Lower lobe of right lung (tissue), 2 donors: ENCODE data around the gene EPHA6. TPM values are rescaled to one million over a fixed set of nuclear protein-coding genes. Genes with fewer than 3 reads are reported as not detected.

Experiments used
- ATAC-seq, 2 donors: fragments of 200-7000 bp; cut with Tn5 transposase; one replicate each; pipeline ENCODE4 v1.9.1; 2020 to 2022; ENCODE audit warnings: mild to moderate bottlenecking in 2 of 2, moderate library complexity in 2 of 2
- DNase-seq: peaks from one replicate; pipeline ENCODE4 v3.0.0-alpha.2; 2020
- H3K27ac ChIP-seq: fragments of 200-600 bp; one replicate; pipeline ENCODE4 v1.8.0; 2022
- H3K27me3 ChIP-seq: fragments of 200-600 bp; one replicate; pipeline ENCODE4 v1.8.0; 2022; ENCODE audit warnings: low read depth
- H3K36me3 ChIP-seq: fragments of 200-600 bp; one replicate; pipeline ENCODE4 v1.8.0; 2022; ENCODE audit warnings: mild to moderate bottlenecking
- H3K4me1 ChIP-seq: fragments of 200-600 bp; one replicate; pipeline ENCODE4 v1.8.0; 2022
- H3K4me3 ChIP-seq: fragments of 200-600 bp; one replicate; pipeline ENCODE4 v1.8.0; 2022; ENCODE audit warnings: mild to moderate bottlenecking
- H3K9me3 ChIP-seq: fragments of 200-600 bp; one replicate; pipeline ENCODE4 v1.8.0; 2022
- CTCF ChIP-seq: fragments of 200-600 bp; IDR thresholded peaks from one replicate; pipeline ENCODE4 v1.8.0; 2022; ENCODE audit warnings: antibody characterized with exemption, mild to moderate bottlenecking
- intact Hi-C: fragments of 100-400 bp; cut with DNase I; formaldehyde crosslinking; loops from one replicate; pipeline ENCODE4 v1.11.0; 2022
- total RNA-seq: library from RNA; stranded (reverse); fragmentation: NEBNext Ultra II Directional; extraction: Animal tissue kit (Norgen Biotek cat#: 25700); gene quantifications from one replicate; pipeline ENCODE4 v1.2.1, GENCODE V29; 2021
- donor health status: DM: no; HTN: yes; CAD: no; lungs with severe emphysema.

EPHA6 gene
- total RNA-seq, 1 donor from 2014 or later: 0.53 TPM

- Histone ChIP-seq H3K27ac (no peak overlapping the region), H3K36me3 (no peaks in the 10 kb centered on the region), H3K9me3 (no peaks in the 10 kb centered on the region), H3K4me3 (no peak overlapping the region), H3K27me3 (no peaks in the 10 kb centered on the region), H3K4me1 (no peaks in the 10 kb centered on the region)
- no peak for TF ChIP-seq CTCF
- DNase-seq: no peak
- intact Hi-C loops: no loop called here
- ATAC-seq: no peak
These were observed 420.8 kb downstream of the EPHA6 start for GRCh38 chr3:97235179-97235578.

DNA sequence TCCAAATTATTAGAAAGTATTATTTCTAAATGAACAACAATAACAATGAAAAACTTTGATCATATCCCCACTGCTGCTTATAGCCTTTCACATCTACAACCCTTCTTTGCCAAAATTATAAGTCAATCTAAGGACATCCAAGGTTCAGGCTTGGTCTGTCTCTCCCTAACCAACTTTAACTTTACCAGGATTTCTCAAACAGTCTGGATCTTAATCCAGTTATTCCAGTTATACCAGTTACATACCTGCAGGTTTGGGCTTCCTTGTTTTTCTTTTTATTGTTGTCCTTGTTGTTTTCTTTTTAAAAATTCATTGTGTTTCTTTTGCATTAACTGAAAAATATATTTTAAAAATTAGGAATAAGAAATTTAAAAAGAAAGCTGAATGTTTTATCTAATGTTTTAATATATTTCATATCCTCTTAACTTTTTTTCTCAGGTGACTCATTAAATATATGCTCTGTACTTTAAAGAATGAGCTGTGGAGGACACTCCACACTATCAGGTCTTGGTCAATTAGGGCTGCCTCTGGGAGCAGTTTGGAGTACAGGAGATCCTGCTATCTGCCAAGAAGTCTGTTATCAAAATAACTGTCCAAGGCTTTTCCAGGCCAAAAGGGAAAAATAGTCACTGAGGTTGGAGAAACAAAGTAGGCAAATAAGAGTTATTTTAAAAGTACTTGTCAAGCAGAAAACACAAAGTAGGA lies 421.4 kb downstream of the EPHA6 start:
- no peaks in the 10 kb centered on the region for H3K27me3 ChIP-seq
- H3K27ac ChIP-seq: no peak overlapping the region
- H3K4me3 ChIP-seq: no peak overlapping the region
- no peaks in the 10 kb centered on the region for H3K9me3 ChIP-seq
- no peaks in the 10 kb centered on the region for H3K4me1 ChIP-seq
- ATAC-seq (no peak), DNase-seq (no peak)
- H3K36me3 ChIP-seq: no peaks in the 10 kb centered on the region
- intact Hi-C loops: no loop called here
- TF ChIP-seq CTCF: no peak

DNA sequence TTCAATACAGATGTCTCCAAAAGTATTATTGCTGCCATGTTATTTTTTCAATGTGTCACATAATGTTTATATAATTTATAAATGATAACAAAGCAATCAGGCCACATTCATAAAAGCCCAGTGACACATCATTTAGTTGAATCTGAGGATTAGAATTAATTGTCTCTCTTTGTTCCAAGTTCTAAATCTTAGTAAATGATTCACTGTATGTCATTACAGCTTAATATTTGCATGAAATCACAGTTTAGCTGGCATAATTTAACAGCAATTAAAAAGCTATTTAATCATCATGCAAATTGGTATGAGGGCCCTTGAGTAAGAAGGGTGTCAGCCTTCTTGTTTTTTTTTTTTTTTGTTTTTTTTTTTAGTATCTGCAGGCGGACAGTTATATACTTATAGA lies 427.0 kb downstream of the EPHA6 start:
- H3K9me3 ChIP-seq: no peaks in the 10 kb centered on the region
- no peaks in the 10 kb centered on the region for H3K27me3 ChIP-seq

GRCh38 chr3:97245201-97245910 lies 431.0 kb downstream of the EPHA6 start:
- Histone ChIP-seq H3K9me3 (no peaks in the 10 kb centered on the region), H3K27ac (no peak overlapping the region), H3K4me1 (no peaks in the 10 kb centered on the region), H3K27me3 (no peaks in the 10 kb centered on the region), H3K36me3 (no peaks in the 10 kb centered on the region), H3K4me3 (no peak overlapping the region)
- DNase-seq (no peak), ATAC-seq (no peak)
- intact Hi-C loops: no loop called here
- no peak for TF ChIP-seq CTCF

More for the DNA sequence above, 427.0 kb downstream of the EPHA6 start:
- no peak for TF ChIP-seq CTCF
- intact Hi-C loops: no loop called here
- no peaks in the 10 kb centered on the region for H3K36me3 ChIP-seq
- ATAC-seq: no peak
- DNase-seq: no peak
- no peak overlapping the region for H3K4me3 ChIP-seq
- H3K27ac ChIP-seq: no peak overlapping the region
- no peaks in the 10 kb centered on the region for H3K4me1 ChIP-seq

DNA sequence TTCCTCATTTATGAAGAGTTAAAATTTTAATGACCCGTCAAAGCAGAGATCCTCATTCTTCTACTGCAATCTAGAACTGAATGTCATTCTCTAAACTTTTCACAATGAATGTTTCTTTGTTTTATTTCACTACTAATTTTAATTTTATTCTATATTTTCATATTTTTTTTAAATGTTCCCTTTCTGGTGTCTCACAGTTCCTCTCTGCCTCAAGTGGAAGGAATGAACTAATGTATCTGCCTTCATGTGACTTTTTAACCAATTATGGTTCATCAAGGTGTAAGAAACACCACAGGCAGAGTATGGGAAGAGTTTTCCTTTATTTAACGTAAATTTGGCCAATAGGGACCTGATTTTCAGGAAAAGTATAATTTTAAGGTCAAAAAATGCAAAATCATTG lies 441.7 kb downstream of the EPHA6 start:
- no peak for TF ChIP-seq CTCF
- DNase-seq: no peak
- intact Hi-C loops: no loop called here
- Histone ChIP-seq H3K27ac (no peak overlapping the region), H3K27me3 (no peaks in the 10 kb centered on the region), H3K4me3 (no peak overlapping the region), H3K36me3 (no peaks in the 10 kb centered on the region), H3K9me3 (no peaks in the 10 kb centered on the region), H3K4me1 (no peaks in the 10 kb centered on the region)
- ATAC-seq: no peak
